AG20443 (cell line): ENCODE results near the gene ADARB2.

ENCODE experiments used
- DNase-seq: peaks from one replicate; pipeline ENCODE4 v3.0.0; 2012; ENCODE audit warnings: low spot score, mixed read lengths

Gene ADARB2

GRCh38 chr10:1204434-1205326 is 532.6 kb downstream of the ADARB2 start:
- DNase-seq: no peak

- no peak for DNase-seq
Observed at GRCh38 chr10:1203704-1204103, 533.6 kb downstream of the ADARB2 start.

GRCh38 chr10:1203216-1203615 is 534.1 kb downstream of the ADARB2 start:
- no peak for DNase-seq

- DNase-seq: no peak
Observed at GRCh38 chr10:1202343-1202742, 535.0 kb downstream of the ADARB2 start.

- DNase-seq: no peak
Observed at GRCh38 chr10:1200866-1201807, 536.2 kb downstream of the ADARB2 start.

- DNase-seq: no peak
Observed at GRCh38 chr10:1199897-1200721, 537.2 kb downstream of the ADARB2 start.

- no peak for DNase-seq
Observed at GRCh38 chr10:1199345-1199673, 538.0 kb downstream of the ADARB2 start.

- no peak for DNase-seq
Observed at GRCh38 chr10:1198453-1199344, 538.6 kb downstream of the ADARB2 start.

GRCh38 chr10:1197384-1197783 is 539.9 kb downstream of the ADARB2 start:
- no peak for DNase-seq

- DNase-seq: no peak
Observed at GRCh38 chr10:1196656-1197055, 540.7 kb downstream of the ADARB2 start.

GRCh38 chr10:1195828-1196227 is 541.5 kb downstream of the ADARB2 start:
- no peak for DNase-seq

- no peak for DNase-seq
Observed at GRCh38 chr10:1194161-1194560, 543.2 kb downstream of the ADARB2 start.

- DNase-seq: no peak
Observed at GRCh38 chr10:1193561-1193960, 543.8 kb downstream of the ADARB2 start.

GRCh38 chr10:1191752-1192151 is 545.6 kb downstream of the ADARB2 start:
- DNase-seq: no peak

GRCh38 chr10:1190791-1191490 is 546.4 kb downstream of the ADARB2 start:
- no peak for DNase-seq

- no peak for DNase-seq
Observed at GRCh38 chr10:1190052-1190395, 547.3 kb downstream of the ADARB2 start.

- DNase-seq: no peak
Observed at GRCh38 chr10:1189166-1190051, 547.9 kb downstream of the ADARB2 start.

GRCh38 chr10:1188558-1189135 is 548.7 kb downstream of the ADARB2 start:
- DNase-seq: no peak
